Fibroblast of skin of scalp (primary cell): ENCODE measurements around the gene TMEM221.

Experiments used
- DNase-seq: peaks from one replicate; pipeline ENCODE4 v3.0.0-alpha.2; 2013

The TMEM221 gene

DNA sequence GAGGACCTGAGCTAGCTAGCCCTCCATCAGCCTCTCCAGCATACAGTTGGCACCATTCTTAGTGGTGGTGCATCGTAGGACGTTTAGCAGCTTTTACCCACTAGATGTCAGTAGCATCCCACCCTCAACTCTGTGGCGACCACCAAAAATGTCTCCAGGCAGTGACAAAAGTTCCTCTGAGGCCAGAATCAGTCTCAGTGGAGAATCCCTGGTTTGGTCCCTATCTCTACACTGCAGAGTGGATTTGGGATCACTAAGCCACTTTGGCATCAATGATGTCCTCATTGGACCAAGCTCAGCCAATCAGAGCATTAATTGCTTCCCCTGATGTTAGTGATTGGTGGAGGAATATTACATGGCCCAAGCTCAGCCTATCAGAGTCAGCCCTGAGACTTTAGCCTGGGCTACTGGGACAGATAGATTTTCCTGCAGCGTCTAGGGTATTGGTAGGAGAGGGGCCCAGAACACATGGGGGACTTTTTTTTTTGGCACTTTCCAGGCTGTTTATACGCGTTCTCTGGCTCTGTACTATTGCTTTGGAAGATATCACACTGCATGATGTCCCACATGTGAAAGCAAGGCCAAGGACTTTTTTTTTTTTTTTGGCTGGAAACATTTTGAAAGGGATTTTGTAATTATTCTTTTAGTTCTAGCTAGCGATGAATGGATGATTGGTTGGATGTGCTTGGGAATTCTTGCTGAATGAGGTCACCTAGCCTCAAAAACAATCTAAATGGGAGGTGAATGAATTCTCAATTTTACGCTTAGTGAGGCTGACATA, 7.0 kb downstream of the TMEM221 start:
- no peak for DNase-seq

DNA sequence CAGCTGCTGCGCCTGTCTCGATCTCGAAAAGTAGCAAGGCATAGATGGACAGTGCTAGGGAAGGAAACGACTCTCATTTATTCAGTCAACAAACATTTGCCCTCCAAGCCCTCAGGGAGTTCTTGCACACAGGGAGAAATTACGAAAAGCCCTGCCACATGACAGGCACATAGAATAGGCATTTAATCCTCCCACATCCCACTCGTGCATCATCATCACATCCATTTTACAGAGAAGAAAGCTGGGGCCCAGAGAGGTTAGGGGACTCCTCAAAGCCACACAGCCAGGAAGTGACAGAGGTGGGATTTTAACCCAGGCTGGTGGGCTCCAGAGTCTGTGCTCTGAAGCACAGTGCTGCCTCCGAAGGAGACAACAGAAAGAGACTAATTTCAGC, 11.6 kb downstream of the TMEM221 start:
- no peak for DNase-seq

DNA sequence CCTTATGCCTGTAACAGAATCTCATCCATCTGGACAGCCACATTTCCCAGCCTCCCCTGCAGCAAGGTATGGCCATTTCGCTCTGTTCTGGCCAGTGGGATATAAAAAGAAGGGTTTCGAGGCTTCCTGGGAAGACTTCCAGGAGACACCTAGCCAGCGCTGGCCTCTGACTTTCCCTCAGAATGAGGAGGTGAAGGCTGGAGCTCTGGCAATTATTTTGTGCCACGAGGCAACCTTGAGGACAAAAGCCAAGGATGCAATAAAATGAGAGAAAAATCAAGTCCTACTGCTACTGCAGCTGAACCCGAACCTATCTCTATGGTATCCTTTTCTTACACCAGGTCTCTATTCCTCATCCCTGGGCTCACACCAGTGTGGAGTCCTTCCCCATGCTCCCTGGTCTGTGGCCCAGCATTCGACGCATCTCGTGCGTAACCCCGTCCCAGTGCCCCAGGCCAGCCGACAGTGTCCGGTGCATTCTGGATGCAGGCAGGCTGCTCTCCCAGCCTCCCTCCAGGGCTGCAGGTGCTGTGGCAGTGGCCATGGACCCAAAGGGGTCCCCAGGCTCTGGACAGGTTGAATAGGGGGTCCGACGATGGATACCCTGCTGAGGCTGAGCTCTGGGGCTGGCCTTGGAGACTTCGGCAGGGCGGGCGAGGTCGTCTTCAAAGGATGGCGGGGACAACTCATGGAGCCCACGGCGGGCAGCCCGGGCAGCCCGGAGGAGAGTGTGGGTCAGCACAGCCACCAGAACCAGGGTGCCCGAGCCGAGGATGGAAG, 12.2 kb downstream of the TMEM221 start:
- DNase-seq = no peak

DNA sequence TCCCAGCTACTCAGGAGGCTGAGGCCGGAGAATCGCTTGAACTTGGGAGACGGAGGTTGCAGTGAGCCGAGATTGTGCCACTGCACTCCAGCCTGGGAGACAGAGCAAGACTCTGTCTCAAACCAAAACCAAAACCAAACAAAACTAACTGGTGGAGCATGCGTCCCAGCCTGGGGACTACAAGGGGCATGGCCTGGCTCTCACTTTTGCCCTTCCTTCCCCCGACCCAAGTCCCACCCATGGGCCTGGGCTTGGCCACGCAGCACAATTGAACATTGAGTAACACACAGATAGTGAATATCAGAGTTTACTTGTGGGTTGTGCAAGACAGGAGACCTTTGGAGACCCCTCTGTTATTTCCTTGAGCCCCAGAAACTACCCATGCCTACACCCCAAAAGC, 13.2 kb downstream of the TMEM221 start:
- DNase-seq = no peak

DNA sequence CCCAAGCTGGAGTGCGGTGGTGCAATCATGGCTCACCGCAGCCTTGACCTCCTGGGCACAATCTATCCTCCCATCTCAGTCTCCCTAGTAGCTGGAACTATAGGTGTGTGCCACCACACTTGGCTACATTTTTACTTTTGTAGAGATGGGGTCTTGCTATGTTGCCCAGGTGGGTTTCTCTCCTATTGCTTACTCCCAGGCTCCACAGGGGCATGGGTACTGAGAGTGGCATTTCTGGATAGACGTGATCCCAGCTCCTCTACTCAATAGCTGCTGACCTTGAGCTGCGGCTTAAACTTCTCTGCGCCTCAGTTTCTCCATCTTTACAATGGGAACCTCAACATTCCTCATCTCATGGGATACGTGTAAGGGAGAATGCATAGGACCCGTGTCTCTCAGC, 17.1 kb downstream of the TMEM221 start:
- no peak for DNase-seq

DNA sequence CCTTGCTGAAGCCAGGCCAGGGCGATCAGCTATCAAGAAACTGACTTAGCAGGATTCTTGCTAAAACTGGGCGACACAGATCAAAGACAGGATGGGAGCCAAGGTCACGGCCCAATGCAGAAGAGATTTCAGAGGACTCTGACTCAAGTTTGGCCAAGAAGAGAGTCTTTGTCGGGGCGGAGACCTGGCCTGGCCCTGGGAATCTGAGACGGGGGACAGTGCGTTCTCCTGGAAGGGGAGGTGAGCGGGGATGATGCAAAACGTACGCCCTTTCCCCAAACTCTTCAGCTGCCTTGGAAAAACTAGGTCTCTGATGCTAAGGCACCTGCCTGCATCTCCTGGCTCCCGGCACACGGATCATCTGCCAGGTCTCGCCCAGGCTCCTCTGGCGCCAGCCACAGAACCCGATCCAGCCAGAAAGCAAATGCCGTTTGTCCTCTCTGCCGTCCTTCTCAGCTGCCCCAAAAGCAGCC, 18.8 kb downstream of the TMEM221 start:
- no peak for DNase-seq

DNA sequence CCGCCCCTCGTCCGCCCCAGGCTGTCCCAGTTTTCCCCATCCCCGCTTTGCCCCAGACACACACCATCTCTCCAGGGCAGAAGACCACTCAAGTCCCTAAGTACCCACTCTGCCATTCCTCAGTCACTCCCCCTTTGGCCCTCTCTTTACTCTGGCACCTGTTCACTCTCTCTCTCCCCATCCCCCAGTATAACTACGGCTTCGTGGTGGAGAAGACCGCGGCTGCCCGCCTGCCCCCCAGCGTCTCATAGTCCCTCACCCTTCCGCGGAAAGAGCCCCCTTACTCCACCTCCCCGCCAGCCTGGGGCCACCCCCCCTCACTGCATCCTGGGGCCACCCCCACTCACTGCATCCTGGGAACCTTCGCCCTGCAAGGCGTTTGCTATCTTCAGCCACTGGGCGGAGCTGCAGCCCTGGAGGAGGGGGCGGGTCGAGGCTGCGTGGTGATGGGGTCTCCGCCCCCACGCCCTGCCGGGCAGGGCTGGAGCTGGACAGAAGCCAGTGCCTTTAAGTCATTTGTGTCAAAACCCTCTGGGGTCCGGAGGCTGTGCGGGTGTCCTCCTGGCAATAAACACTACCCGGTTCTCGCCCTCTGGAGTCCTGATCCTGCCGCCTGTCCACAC, 23.6 kb downstream of the TMEM221 start:
- DNase-seq = peak; percentile 53

DNA sequence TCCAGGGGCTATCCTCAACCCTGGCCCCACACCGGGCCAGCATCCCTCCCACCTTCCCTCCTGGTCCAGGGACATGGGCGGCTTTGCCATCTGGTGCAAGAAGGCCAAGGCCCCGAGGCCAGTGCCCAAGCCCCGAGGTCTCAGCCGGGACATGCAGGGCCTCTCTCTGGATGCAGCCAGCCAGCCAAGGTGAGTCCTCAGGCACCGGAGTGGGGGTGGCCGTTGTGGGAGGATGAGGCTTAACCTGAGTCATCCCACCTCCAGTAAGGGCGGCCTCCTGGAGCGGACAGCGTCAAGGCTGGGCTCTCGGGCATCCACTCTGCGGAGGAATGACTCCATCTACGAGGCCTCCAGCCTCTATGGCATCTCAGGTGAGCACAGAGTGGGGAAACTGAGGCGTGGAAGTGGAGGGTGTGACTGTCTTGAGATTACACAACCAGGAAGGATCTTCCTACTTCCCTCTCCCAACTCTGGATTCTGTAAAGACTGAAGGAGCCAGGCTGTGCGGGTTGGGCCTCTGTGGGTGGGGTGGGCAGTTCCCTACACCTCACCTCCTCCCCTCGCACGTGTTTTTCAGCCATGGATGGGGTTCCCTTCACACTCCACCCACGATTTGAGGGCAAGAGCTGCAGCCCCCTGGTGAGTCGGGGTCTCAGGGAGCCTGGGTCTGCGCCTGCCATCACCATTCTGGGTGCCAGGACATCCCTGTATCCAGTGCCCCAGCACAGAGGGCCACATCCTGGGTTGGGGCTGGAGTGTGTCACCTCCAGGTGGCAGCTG, 24.8 kb downstream of the TMEM221 start:
- no peak for DNase-seq

DNA sequence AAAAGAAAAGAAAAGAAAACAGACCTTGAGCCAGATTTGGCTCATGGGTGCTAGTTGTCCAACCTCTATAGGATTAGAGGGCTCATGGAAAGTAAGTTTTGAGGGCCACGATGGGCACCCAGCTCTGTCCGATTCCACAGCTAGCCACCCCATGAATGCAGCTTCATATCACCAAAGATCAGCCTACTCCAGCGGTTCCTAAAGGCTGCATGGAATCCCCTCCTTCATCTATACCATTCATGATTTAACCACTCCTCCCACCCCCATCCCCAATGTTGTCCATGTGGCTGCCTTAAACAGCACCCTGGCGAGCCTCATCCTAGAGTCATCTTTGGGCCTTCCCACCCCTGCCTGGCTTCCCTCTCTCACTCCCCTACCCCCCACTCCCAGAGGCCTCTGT, 26.5 kb downstream of the TMEM221 start:
- no peak for DNase-seq

DNA sequence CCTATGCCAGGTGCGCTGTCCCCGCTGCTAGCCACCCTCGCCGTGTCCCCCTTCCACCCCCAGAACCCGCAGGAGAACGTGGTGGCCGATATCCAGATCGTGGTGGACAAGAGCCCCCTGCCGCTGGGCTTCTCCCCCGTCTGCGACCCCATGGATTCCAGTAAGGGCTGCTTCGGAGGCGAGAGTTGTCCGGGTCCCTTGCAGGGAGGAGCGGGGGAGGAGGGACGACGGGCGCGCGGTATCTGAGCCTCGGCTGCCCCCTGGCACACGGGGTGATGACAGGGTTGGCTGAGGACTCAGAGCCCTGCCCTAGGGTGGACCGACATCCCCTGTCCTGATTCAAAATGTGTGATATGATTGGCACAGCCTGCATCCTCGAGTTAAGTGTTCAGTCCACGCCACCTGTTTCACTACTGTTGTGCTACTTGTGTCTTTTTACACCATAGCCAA, 28.0 kb downstream of the TMEM221 start:
- DNase-seq = peak; percentile 22

DNA sequence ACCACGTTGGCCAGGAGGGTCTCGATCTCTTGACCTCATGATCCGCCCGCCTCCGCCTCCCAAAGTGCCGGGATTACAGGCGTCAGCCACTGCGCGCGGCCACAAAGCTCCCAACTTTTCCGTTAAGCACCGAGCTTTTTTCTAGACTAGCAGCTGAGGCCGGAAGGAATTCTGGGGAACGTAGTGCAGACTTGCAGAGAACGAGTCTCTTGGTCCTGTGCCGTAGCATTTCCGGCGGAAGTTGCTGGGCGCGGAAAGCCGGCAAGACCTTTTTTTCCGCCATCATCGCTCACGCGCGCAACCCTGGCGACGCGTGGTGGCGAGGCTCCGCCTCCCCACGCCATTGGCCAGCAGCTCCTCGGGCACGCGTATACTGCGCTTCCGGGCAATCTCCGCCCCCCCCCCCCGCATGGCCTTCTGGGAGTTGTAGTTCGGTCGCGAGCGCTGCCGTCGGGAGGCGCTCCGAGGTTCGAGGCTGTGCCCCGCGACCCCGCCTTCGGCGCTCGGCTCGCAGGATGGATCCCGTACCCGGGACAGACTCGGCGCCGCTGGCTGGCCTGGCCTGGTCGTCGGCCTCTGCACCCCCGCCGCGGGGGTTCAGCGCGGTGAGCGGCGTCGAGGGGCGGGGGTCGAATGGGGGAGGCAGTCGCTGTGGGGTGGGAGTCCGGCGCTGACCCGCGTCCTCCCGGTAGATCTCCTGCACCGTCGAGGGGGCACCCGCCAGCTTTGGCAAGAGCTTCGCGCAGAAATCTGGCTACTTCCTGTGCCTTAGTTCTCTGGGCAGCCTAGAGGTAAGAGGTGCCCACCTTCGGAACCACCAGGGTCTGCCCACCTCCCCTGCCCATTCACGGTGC, 28.6 kb downstream of the TMEM221 start, which contains the start of gene MVB12A:
MVB12A (plus strand) TSS at position 427 of the 854 bp plus-strand sequence; CDS start at position 516, 89 bp downstream.
- DNase-seq = peak; percentile 100

DNA sequence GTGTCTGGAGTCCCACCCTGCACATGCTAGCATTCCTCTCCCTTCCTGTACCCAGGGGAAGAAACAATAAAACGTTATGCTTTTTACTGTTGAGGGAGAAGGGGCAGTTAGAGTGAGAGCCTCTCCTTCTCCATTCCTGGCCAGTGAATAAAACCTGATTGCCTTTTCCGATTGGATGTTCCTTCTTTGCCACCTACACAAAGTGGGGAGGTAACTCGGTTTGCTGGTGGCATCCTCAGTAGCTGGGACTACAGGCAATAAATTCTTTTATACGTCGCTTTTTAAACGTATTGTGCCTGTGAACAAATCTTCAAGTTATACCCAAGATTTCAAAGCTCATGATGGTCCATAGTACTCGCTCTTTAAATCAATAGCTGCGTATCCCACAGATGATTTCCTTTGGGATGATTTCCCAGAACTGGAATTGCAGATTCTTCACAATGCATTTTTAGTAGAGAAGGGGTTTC, 29.3 kb downstream of the TMEM221 start:
- no peak for DNase-seq

DNA sequence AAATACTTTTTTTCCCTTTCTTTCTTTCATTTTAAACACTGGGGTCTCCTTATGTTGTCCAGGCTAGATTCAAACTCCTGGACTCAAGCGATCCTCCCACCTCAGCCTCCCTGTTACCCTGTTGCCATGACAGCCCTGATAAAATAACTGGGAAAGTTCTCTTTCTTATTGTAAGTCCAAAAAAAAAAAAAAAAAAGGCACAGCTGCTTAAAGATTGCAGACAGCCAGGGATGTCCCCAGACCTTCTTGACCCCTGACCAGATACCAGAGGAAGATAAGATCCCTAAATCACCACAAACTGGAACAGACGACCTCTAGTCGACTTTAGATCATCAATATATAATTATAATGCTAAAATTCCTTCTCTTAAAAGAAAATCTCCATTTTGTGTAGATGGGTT, 29.8 kb downstream of the TMEM221 start:
- DNase-seq = no peak

DNA sequence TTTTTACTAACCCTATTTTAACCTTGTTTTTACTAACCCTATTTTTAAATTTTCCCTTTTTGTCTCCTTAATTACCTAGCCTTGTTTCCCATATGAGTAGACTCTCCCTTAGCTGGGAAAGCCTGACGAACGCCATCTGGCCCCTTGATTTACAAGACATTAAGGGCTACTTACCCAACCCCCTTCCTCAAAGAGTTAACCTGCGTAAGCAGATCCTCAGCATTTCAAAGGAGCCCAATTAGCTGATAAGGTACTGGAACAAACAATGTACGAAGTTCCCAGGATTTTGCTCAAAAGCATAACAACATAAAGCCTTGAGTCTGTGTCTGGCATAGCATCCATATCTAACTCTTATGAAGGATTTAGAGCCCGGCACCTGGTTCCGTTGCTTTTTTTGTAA, 33.3 kb downstream of the TMEM221 start:
- DNase-seq = no peak

DNA sequence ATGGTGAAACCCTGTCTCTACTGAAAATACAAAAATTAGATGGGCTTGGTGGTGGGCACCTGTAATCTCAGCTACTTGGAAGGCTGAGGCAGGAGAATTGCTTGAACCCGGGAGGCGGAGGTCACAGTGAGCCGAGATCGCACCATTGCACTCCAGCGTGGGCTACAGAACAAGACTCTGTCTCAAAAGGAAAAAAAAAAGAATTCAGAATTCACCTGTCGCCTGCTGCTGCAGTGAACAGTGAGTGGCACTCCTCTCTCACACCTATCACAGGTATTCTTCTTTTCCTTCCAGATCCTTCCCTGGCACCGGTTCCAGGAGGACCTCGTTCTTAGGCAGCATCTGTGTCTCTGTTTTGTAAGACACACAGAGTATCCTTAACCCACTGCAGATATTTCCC, 34.4 kb downstream of the TMEM221 start:
- DNase-seq = no peak

DNA sequence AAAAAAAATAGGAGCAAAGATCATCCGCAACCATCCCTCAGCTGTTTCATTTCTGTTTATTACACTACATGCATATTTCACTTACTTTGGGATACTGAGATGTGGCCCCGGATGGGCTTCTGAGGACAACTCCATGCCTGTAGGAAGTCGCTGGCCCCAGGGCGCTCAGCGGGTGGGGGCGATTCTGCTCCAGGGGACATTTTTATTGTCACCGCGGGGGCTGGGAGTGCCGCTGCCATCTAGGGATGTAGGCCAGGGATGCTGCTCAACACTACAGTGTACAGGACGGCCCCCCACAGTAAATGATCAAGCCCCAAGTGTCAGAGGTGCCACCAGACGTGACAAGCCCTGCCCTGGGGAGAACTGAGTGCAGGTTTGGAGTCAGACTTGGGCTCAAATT, 36.7 kb downstream of the TMEM221 start:
- no peak for DNase-seq

DNA sequence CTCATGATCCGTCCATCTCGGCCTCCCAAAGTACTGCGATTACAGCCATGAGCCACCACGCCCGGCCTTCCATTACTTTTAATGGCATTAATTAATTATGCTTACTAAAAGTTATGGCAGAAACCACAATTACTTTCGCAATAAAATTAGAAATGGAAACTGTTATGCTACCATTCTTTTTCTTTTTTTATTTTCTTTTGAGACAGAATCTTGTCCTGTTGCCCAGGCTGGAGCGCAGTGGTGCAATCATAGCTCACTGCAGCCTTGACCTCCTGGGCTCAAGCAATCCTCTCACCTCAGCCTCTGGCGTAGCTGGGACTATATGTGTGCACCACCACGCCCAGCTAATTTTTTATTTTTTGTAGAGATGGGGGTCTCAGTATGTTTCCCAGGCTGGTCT, 38.5 kb downstream of the TMEM221 start:
- no peak for DNase-seq

DNA sequence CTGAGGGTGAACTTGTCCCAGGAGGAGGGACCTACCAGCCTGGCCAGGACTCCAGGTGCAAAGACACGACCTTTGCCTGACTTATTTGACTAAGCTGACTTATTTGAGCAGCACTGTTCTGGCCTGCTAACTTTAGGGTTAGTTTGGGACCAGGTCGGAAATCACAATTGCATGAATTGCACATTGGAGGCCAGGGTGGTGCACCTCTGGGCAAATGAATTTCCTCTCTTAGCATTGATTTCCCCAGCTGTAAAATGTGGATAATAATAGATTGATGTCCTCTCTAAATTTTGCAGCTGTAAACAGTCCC, 41.6 kb downstream of the TMEM221 start:
- DNase-seq = no peak

DNA sequence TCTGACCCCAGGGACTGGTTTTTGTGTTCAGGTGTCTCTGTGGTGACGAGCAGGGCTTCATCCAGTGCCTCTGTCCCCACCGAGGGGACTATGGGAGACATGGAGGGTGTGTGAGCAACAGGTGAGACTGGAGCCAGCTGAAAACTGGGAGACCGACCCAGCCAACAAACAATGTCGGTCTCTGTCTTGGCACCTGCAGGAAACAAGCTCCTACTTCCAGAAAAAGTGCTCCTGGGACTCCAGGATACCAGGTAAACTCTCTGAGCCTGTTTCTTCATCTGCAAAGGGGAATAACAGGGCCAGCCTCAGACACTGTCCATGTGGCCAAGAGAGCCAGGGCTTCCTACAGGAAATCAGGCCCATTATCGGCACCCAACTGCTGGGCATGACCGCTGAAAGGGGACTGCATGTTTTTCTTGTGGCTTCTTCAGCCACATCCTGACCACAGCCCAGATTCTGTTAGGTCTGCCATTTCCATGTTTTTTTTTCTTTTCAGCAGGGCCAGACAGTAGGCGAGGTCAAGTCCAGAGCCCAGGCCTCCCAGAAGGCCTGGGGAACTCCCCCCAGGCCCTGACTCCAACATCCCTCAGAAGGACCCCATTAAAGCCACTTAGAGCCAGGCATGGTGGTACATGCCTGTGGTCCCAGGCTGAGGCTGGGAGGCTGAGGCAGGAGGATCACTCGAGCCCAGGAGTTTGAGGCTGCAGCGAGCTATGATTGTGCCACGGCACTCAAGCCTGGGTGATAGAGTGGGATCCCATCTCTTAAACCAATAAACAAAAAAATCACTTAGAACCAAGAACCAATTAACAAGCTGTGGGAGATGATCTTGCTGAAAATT, 42.2 kb downstream of the TMEM221 start:
- peak; percentile 50 for DNase-seq

DNA sequence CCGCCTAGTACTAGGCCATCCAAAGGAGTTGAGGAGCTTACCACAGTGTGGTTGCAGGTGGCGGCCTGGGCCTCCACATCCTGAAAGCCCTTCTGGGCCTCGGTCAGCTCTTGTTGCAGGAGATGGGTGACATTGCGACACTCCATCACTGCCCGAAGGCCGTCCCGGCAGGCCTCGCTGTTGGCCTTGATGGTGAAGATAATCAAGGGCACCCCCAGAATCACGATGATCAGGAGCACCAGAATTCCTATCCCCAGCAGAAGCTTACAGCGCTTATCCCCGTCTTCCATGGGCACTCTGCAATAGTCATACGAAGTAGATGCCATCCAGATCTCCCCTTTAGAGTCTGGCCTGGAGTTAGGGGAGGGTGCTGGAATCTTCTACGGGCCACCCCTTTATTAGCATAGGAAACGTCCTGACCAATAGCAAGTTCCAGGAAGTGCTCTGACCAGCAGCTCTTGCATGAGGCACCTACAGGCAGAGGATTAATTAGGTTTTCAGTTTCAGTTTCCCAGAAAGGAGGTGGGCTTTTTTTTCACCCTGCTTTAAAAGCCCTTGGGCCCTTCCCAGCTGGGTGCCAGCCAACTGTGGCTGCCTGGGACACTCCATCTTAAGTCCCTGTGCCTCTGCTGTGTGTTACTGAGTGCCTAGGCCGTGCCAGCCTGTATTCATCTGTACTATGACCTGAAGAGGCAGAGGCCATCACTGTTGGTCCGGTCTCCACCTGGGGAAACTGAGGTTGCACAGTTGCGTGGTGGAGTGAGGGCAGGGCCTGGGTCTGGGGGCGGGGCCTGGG, 43.0 kb downstream of the TMEM221 start, which contains the start of gene BST2:
BST2 (minus strand) TSS at position 381 of the 796 bp plus-strand sequence; CDS start at position 326, 55 bp downstream.
- DNase-seq = peak; percentile 25
